HUES6 (cell line): ENCODE measurements around the gene EML6.

ENCODE experiments used
- H3K27ac ChIP-seq: 2 replicates; pipeline ENCODE4 v1.7.0; 2013; ENCODE audit warnings: low read depth, mild to moderate bottlenecking, low read length, inconsistent platforms
- H3K27me3 ChIP-seq: 2 replicates; pipeline ENCODE4 v1.6.1; 2013; ENCODE audit warnings: low read length; ENCODE audit not compliant: control insufficient read depth, insufficient read depth
- H3K36me3 ChIP-seq: 2 replicates; pipeline ENCODE4 v1.6.1; 2013; ENCODE audit warnings: low read length; ENCODE audit not compliant: control insufficient read depth, insufficient read depth
- H3K4me1 ChIP-seq: 2 replicates; pipeline ENCODE4 v1.6.1; 2013; ENCODE audit warnings: low read length; ENCODE audit not compliant: control insufficient read depth, insufficient read depth
- H3K4me3 ChIP-seq: 2 replicates; pipeline ENCODE4 v1.5.1; 2013; ENCODE audit warnings: low read depth, low read length
- H3K9ac ChIP-seq: one replicate; pipeline ENCODE4 v1.6.1; 2013; ENCODE audit warnings: mild to moderate bottlenecking, low read length
- H3K9me3 ChIP-seq: 2 replicates; pipeline ENCODE4 v1.6.1; 2013; ENCODE audit warnings: low read depth, low read length; ENCODE audit not compliant: control insufficient read depth, insufficient read depth

The EML6 gene

DNA sequence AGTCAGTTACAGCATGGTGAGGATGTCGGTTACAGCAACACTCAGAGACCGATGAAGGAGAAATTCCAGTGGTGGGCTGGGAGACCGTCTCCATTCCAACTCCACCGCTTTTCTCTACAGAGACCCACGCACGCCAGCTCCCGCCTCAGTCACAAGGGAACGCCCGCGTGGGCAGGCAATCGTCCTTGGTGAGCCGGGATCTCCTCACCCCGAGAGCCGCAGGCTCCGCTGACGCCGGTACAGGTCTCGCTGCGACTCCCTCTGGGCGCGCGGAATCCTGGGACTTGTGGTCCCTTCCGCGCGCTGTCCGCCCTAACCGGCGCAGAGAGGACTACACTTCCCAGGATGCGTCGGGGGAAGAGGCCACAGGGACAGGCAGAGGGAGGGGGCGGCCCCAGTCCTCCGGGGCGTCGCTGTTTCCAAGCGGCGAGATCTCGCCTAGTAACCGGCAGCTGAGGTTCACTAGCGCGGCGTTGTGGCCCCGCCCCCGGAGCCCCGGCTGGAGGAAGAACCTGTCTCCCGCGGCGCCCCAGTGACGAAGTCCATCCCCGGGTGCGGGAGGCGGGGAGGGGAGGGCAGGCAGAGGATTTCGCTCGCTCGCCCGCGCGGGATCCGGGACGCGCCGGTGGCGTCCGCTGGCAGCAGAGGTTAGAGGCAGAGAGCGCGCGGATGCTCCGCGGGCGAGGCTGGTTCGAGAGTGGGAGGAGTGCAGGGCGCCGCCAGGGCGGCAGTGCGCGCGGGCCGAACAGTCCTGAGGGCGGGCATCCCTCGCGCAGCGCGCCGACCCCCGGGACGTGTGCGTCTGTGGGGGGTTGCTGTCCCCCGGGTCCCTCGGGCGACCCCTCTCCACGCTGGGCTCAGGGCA is at the start of gene EML6:
TSS of gene EML6 (plus strand) at position 532 of the 865 bp plus-strand sequence. CDS start 1,400 bp downstream, outside the sequence.
- H3K9me3 ChIP-seq: no peaks in the 10 kb centered on the region
- no peak within 1 kb of the TSS for H3K27ac ChIP-seq
- peak within 1 kb of the TSS; percentile 93 for H3K4me3 ChIP-seq
- peaks cover 51% of the 10 kb centered on the region for H3K27me3 ChIP-seq
- peak within 1 kb of the TSS; percentile 70 for H3K9ac ChIP-seq
- H3K36me3 ChIP-seq: no peaks in the 10 kb centered on the region
- no peaks in the 10 kb centered on the region for H3K4me1 ChIP-seq

DNA sequence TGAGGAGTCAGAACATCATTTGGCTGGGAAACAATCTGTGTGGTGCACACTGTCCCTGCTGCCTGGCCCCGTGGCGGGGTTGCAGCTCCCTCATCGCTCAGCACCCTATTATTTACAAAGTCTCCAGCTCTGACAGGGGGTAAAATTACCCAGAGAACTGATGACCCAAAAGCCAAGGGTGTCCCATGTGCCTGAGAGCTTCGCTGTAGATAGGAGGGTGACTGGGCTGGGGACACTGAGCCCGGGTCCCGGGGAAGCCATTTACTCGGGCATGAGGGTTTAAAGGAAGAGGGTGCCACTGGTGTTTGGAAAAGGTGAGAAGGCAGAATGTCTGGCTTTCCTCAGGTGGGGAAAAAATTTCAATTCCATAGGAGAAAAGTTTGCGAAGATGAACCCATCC is 48.2 kb upstream of the EML6 start:
- no peak overlapping the region for H3K27ac ChIP-seq

DNA sequence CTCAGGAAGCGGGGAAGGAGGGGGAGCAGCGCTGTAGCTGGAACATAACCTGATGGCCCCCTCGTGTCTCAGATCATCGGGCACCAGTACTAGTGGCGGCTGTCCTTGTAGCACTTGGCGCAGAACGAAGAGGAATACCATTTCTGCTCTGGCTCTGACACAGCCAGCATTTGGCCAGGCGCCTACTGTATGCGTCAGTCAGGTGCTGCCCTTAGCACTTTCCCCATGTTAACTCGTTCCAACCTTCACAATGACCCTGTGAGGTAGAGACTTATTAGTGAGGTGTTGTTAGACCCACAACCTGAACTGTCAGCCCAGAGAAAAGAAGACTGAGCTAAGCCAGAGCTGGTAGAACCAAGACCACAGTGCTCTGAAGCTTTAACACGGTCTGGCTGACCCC is 47.7 kb upstream of the EML6 start:
- peaks cover 6% of the 10 kb centered on the region for H3K36me3 ChIP-seq
- H3K9ac ChIP-seq: no peak overlapping the region
- no peak overlapping the region for H3K4me3 ChIP-seq
- no peak overlapping the region for H3K27ac ChIP-seq
- no peaks in the 10 kb centered on the region for H3K27me3 ChIP-seq
- H3K9me3 ChIP-seq: no peaks in the 10 kb centered on the region
- H3K4me1 ChIP-seq: peaks cover 8% of the 10 kb centered on the region; the same call in 1 of the 2 replicates

More for the DNA sequence above, 48.2 kb upstream of the EML6 start:
- H3K27me3 ChIP-seq: no peaks in the 10 kb centered on the region
- peaks cover 8% of the 10 kb centered on the region; the same call in 1 of the 2 replicates for H3K4me1 ChIP-seq
- H3K9me3 ChIP-seq: no peaks in the 10 kb centered on the region
- no peak overlapping the region for H3K9ac ChIP-seq
- peaks cover 10% of the 10 kb centered on the region for H3K36me3 ChIP-seq
- H3K4me3 ChIP-seq: no peak overlapping the region

DNA sequence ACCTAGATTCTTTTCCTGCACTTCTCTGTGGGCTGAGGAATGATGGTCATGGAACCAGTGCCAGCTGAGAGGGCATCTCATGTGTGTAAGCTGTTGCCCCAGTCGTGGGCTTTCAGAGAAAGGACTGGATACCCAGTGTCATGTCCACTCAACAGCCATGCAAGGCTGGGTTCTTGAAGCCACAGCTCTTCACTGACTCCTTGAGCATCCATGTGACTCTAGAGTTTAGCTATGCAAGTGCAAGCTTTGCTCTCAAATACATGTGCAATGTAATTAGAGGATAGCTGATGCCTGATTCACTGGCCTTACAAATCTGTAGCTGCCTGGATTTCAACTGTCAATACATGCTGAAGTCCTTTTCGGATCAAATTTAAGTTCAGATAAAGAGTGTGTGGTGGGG is 46.8 kb upstream of the EML6 start:
- H3K4me1 ChIP-seq: peaks cover 8% of the 10 kb centered on the region; the same call in 1 of the 2 replicates
- no peak overlapping the region for H3K9ac ChIP-seq

DNA sequence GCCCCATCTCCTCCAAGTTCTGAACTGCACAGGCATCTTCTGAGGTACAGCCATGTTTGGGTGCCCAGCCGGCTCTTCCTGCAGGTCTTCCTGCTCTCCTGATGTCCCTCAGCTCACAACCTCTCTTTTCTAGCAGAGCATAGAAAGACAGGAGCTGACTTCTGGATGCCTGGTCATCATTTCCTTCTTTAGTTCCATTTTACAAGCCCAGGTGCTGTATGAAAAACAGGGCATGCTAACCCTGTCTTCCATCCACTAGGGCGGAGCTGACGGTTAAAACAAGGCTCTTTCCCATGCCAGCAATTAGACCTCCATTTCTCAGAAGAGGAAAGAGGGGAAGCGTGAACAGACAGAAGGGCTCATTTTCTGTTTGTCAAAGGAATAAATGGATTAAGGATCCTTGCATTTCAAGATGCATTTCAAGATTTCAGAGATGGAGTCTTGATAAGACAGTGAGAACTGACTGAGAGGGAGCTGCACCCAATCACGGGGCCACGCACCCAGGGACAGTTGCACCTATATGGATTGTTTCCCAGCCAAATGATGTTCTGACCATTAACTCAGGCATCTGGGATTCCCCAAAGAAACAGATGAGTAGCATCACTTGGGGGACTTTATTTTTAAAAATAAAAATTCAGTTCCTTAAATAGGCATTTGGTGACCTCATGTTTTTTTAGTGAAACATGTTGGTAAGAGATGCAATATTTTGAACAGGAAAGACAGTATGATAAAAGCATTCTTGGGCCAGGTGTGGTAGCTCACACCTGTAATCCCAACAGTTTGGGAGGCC is 45.8 kb upstream of the EML6 start:
- H3K9me3 ChIP-seq: no peaks in the 10 kb centered on the region; the same call in 1 of the 2 replicates
- no peak overlapping the region for H3K27ac ChIP-seq
- H3K36me3 ChIP-seq: no peaks in the 10 kb centered on the region
- no peak overlapping the region for H3K4me3 ChIP-seq
- no peaks in the 10 kb centered on the region for H3K27me3 ChIP-seq
- no peak overlapping the region for H3K9ac ChIP-seq
- peaks cover 8% of the 10 kb centered on the region; the same call in 1 of the 2 replicates for H3K4me1 ChIP-seq

More for the DNA sequence above, 46.8 kb upstream of the EML6 start:
- Histone ChIP-seq H3K4me3 (no peak overlapping the region), H3K27ac (no peak overlapping the region), H3K36me3 (no peaks in the 10 kb centered on the region), H3K9me3 (no peaks in the 10 kb centered on the region; the same call in 1 of the 2 replicates), H3K27me3 (no peaks in the 10 kb centered on the region)

DNA sequence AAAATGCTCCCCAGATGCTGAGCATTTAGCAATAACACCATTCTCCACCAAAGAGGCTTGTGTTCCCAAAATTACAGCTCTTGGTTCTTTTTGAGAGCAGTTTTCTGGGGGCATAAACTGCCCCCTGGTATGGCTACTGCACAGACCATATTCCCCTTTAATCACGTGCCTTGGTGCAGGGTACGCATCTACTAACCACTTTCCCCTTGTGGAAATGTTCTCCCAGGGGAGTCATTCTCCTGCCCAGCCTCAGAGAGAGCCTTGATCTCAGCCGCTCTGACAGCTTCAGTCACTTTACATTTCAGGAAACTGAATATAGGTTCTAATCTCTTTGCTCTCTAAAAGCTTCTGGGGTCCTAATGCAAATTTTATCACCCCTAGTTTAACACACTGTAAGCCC is 44.7 kb upstream of the EML6 start:
- no peak overlapping the region for H3K4me3 ChIP-seq
- H3K27me3 ChIP-seq: no peaks in the 10 kb centered on the region
- no peaks in the 10 kb centered on the region; the same call in 1 of the 2 replicates for H3K9me3 ChIP-seq
- H3K4me1 ChIP-seq: no peaks in the 10 kb centered on the region
- no peak overlapping the region for H3K27ac ChIP-seq
- no peak overlapping the region for H3K9ac ChIP-seq
- no peaks in the 10 kb centered on the region for H3K36me3 ChIP-seq

DNA sequence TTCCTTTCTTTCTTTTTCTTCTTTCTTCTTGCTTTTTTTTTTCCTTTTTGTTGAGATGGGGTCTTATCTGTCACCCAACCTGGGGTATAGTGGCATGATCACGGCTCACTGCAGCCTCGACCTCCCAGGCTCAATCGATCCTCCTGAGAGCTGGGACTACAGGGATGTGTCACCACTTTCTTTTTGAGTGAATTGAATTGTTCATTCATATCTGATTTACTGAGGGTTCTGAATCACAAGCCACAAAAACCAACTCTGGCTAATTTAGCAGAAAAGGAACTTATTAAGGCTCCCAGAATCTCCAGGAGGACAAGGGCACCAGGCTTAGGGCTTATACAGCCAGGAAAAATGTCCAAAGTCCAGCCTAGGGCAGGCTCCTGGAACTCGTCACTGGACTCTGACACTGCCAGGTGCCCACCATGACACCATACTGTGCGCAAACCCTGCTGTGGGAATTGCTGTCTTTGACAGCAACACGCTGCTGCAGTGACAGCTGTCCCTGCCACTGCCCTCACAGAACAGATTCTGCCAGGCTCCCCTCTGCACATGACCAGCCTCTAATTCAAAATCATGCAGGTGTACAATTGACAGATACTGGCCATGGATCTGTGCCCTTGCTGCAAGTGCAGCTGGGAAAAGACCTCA is 42.9 kb upstream of the EML6 start:
- no peaks in the 10 kb centered on the region for H3K4me1 ChIP-seq
- no peaks in the 10 kb centered on the region for H3K27me3 ChIP-seq
- no peak overlapping the region for H3K4me3 ChIP-seq
- no peaks in the 10 kb centered on the region; the same call in 1 of the 2 replicates for H3K9me3 ChIP-seq
- no peak overlapping the region for H3K27ac ChIP-seq
- H3K36me3 ChIP-seq: no peaks in the 10 kb centered on the region
- no peak overlapping the region for H3K9ac ChIP-seq

DNA sequence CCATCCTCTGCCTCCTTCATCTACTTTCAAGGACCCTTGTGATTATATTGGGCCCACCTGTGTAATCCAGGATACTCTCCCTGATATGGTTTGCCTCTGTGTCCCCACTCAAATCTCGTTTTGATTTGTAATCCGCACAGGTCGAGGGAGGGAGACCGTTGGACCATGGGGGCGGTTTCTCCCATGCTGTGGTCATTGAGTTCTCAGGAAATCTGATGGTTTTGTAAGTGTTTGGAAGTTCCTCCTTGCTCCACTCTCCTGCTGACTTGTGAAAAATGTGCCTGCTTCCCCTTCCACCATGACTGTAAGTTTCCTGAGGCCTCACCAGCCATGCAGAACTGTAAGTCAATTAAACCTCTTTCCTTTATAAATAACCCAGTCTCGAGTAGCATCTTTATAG is 42.0 kb upstream of the EML6 start:
- no peak overlapping the region for H3K27ac ChIP-seq
- H3K27me3 ChIP-seq: no peaks in the 10 kb centered on the region
- no peak overlapping the region for H3K9ac ChIP-seq
- no peaks in the 10 kb centered on the region for H3K4me1 ChIP-seq
- H3K36me3 ChIP-seq: no peaks in the 10 kb centered on the region
- no peak overlapping the region for H3K4me3 ChIP-seq
- no peaks in the 10 kb centered on the region; the same call in 1 of the 2 replicates for H3K9me3 ChIP-seq

DNA sequence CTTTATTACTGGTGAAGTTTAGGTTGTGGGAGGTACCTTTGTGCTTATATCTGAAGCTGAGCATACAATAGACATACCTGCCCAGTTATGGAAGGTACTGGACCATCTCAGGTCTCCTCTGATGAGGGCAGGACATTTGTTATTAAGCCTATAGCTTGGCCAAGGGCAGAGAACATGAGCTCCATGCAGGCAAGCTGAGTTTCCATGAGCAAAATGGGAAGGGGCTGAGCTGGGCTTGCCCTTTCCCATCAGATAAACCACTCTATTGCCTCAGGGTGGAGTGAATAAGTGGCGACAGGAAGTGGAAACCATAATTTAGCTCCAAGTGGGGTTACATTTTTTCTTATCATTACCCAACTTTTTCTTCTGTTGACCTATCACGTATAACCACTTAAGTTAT is 39.9 kb upstream of the EML6 start:
- H3K4me1 ChIP-seq: no peaks in the 10 kb centered on the region
- no peaks in the 10 kb centered on the region; the same call in 1 of the 2 replicates for H3K9me3 ChIP-seq
- H3K27ac ChIP-seq: no peak overlapping the region
- no peak overlapping the region for H3K4me3 ChIP-seq
- no peaks in the 10 kb centered on the region for H3K36me3 ChIP-seq
- H3K9ac ChIP-seq: no peak overlapping the region
- no peaks in the 10 kb centered on the region for H3K27me3 ChIP-seq

DNA sequence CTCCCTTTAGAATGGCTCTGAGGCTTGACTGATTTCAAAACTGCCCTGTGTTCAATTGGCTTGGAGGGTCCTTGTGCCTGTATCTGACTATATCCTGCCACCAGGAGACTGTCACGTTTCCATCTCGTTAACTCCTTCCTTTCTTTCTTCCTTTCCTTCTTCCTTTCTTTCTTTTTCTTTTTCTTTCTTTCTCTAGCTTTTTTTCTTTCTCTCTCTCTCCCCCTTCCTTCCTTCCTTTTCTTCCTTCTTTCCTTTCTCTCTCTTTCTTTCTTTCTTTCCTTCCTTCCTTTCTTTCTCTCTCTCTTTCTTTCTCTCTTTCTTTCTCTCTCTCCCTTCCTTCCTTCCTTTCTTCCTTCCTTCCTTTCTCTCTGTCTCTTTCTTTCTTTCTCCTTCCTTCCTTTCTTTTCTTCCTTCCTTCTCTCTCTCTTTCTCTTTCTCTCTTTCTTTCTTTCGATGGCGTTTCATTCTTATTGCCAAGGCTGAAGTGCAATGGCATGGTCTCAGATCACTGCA is 38.1 kb upstream of the EML6 start:
- Histone ChIP-seq H3K9ac (no peak overlapping the region), H3K36me3 (no peaks in the 10 kb centered on the region), H3K27ac (no peak overlapping the region)

More for the DNA sequence above, 38.1 kb upstream of the EML6 start:
- Histone ChIP-seq H3K4me3 (no peak overlapping the region), H3K4me1 (no peaks in the 10 kb centered on the region), H3K9me3 (no peaks in the 10 kb centered on the region; the same call in 1 of the 2 replicates), H3K27me3 (no peaks in the 10 kb centered on the region)
